ENCODE data around the gene TMX2. TPM values are rescaled to one million over a fixed set of nuclear protein-coding genes. Genes with fewer than 3 reads are reported as not detected.

Gene TMX2
- total RNA-seq (2022; extraction: Qiagen RNA extraction; ENCODE audit: low read depth), result 153 to 171 TPM (median 156 TPM) in 5 replicates

GRCh38 chr11:57712256-57713150 lies at the start of gene TMX2:
TMX2 (plus strand) TSS chr11:57712593; CDS start chr11:57712619, 26 bp downstream.

GRCh38 chr11:57667736-57668433 lies 44.5 kb upstream of the TMX2 start, which contains the start of gene ZDHHC5:
ZDHHC5 (plus strand) TSS chr11:57668114; CDS start chr11:57673091, 4,977 bp downstream.

GRCh38 chr11:57711414-57712255 lies 758 bp upstream of the TMX2 start, which contains the start of gene MED19:
MED19 (minus strand) TSS chr11:57712215; CDS start chr11:57712179, 36 bp downstream.

GRCh38 chr11:57741132-57742086 lies 29.0 kb downstream of the TMX2 start, which contains the start of gene SELENOH:
SELENOH (plus strand) TSS chr11:57741491; CDS start chr11:57741596, 105 bp downstream.

GRCh38 chr11:57751676-57752253 lies 39.4 kb downstream of the TMX2 start, which contains the start of gene BTBD18:
BTBD18 (minus strand) TSS chr11:57751819; CDS start chr11:57751188, 631 bp downstream.

GRCh38 chr11:57761301-57762234 lies 49.2 kb downstream of the TMX2 start, which contains the start of gene CTNND1:
CTNND1 (plus strand) TSS chr11:57761802; CDS start chr11:57791479, 29,677 bp downstream.

Other genes starting within 250 kb of the TMX2 start
- gene SLC43A1, start 196.9 kb upstream of the TMX2 start, total RNA-seq (2022; extraction: Qiagen RNA extraction; ENCODE audit: low read depth), result 2.8 to 4.0 TPM (median 3.8 TPM) in 5 replicates
- 159 to 183 TPM (median 179 TPM) in 5 replicates for gene TIMM10, start 181.8 kb upstream of the TMX2 start, total RNA-seq (2022; extraction: Qiagen RNA extraction; ENCODE audit: low read depth)
- not detected in 5 replicates for gene SMTNL1, start 175.0 kb upstream of the TMX2 start, total RNA-seq (2022; extraction: Qiagen RNA extraction; ENCODE audit: low read depth)
- gene UBE2L6, start 144.9 kb upstream of the TMX2 start, total RNA-seq (2022; extraction: Qiagen RNA extraction; ENCODE audit: low read depth), result 27.0 to 32.5 TPM (median 30.1 TPM) in 5 replicates
- 0.37 to 1.1 TPM (median 0.64 TPM) in 5 replicates for gene SERPING1, start 114.9 kb upstream of the TMX2 start, total RNA-seq (2022; extraction: Qiagen RNA extraction; ENCODE audit: low read depth)
- gene YPEL4, start 62.7 kb upstream of the TMX2 start, total RNA-seq (2022; extraction: Qiagen RNA extraction; ENCODE audit: low read depth), result 0.16 to 0.43 TPM (median 0.32 TPM) in 5 replicates
- gene CLP1, start 54.8 kb upstream of the TMX2 start, total RNA-seq (2022; extraction: Qiagen RNA extraction; ENCODE audit: low read depth), result 28.0 to 33.4 TPM (median 30.8 TPM) in 5 replicates
- 69.2 to 78.2 TPM (median 74.6 TPM) in 5 replicates for gene ZDHHC5, start 44.5 kb upstream of the TMX2 start, total RNA-seq (2022; extraction: Qiagen RNA extraction; ENCODE audit: low read depth)
- gene MED19, start 378 bp upstream of the TMX2 start, total RNA-seq (2022; extraction: Qiagen RNA extraction; ENCODE audit: low read depth), result 23.5 to 33.9 TPM (median 32.1 TPM) in 5 replicates
- 109 to 155 TPM (median 142 TPM) in 5 replicates for gene SELENOH, start 28.9 kb downstream of the TMX2 start, total RNA-seq (2022; extraction: Qiagen RNA extraction; ENCODE audit: low read depth)
- not detected in 5 replicates for gene BTBD18, start 39.2 kb downstream of the TMX2 start, total RNA-seq (2022; extraction: Qiagen RNA extraction; ENCODE audit: low read depth)
- 56.8 to 69.6 TPM (median 66.6 TPM) in 5 replicates for gene CTNND1, start 49.2 kb downstream of the TMX2 start, total RNA-seq (2022; extraction: Qiagen RNA extraction; ENCODE audit: low read depth)

Measured in A549 treated with CpdA at 1 μM for 4 hours (cell line).